ENCODE data around the gene FCHO1.

DNA sequence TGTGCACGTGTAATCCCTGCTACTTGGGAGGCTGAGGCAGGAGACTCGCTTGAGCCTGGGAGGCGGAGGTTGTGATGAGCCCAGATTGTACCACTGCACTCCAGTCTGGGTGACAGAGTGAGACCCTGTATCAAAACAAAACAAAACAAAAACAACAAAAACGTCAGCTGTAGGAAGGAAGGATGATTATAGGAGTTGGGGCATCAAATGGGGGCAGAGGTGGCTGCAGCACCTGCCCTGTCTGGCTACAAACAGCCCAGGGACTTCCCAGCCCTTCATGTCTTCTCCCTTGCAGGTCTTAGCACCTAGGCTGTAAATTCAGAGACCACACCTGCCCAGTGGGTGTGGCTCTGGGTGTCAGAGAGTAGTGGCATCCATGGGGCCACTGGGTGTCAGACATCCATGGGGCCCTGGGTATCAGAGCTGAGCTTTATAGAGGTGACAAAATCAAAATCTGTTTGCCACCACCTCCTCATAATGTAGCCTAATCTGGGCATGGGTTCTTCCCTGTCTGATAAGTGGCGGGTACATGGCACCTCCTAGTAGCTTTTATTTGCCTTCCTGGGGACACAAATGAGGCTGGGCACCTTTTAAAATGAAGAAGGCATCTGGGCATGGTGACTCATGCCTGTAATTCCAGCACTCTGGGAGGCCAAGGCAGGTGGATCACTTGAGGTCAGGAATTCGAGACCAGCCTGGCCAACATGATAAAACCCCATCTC, 38.9 kb downstream of the FCHO1 start:
- TF ChIP-seq POLR2AphosphoS5 (IDR thresholded peaks at IDR 0.05) (no peak), POLR2A (IDR thresholded peaks at IDR 0.05) (no peak)
